GM23338 (cell line): ENCODE results near the gene MYO9A. TPM values are rescaled to one million over a fixed set of nuclear protein-coding genes. Genes with fewer than 3 reads are reported as not detected.

ENCODE experiments used
- ATAC-seq: fragments of 200-7000 bp; cut with Tn5 transposase; 3 replicates; pipeline ENCODE4 v1.9.1; 2020
- DNase-seq: peaks from one replicate; pipeline ENCODE4 v3.0.0-alpha.2; 2015; ENCODE audit warnings: low spot score
- H2AFZ ChIP-seq: fragments of 200-600 bp; sonication (generic); 2 replicates; pipeline ENCODE4 v1.8.0; 2016; ENCODE audit warnings: antibody characterized with exemption, mild to moderate bottlenecking, moderate library complexity
- H3F3A ChIP-seq: fragments of 200-600 bp; sonication (generic); replicated peaks from 2 replicates; pipeline ENCODE4 v1.8.0; 2017; ENCODE audit warnings: antibody characterized with exemption, mixed run types, low read depth
- H3K27ac ChIP-seq: fragments of 200-600 bp; sonication (generic); 2 replicates; pipeline ENCODE4 v1.6.1; 2016; ENCODE audit warnings: low read depth
- H3K27me3 ChIP-seq: fragments of 200-600 bp; sonication (generic); 2 replicates; pipeline ENCODE4 v1.8.0; 2016; ENCODE audit warnings: mild to moderate bottlenecking, mixed run types, moderate library complexity; ENCODE audit not compliant: insufficient read depth
- H3K36me3 ChIP-seq: fragments of 200-600 bp; sonication (generic); 2 replicates; pipeline ENCODE4 v1.8.0; 2016; ENCODE audit warnings: mild to moderate bottlenecking; ENCODE audit not compliant: insufficient read depth
- H3K4me1 ChIP-seq: fragments of 200-600 bp; sonication (generic); 2 replicates; pipeline ENCODE4 v1.8.0; 2016; ENCODE audit warnings: mild to moderate bottlenecking, moderate library complexity; ENCODE audit not compliant: insufficient read depth
- H3K4me2 ChIP-seq: fragments of 200-600 bp; sonication (generic); 2 replicates; pipeline ENCODE4 v1.7.1; 2017; ENCODE audit warnings: mixed run types
- H3K4me3 ChIP-seq: fragments of 200-600 bp; sonication (generic); 2 replicates; pipeline ENCODE4 v1.6.1; 2016; ENCODE audit warnings: mixed run types
- H3K79me2 ChIP-seq: fragments of 200-600 bp; sonication (generic); replicated peaks from 2 replicates; pipeline ENCODE4 v1.8.0; 2017; ENCODE audit warnings: mild to moderate bottlenecking; ENCODE audit not compliant: insufficient read depth
- H3K9me2 ChIP-seq: fragments of 200-600 bp; sonication (generic); 2 replicates; pipeline ENCODE4 v1.8.0; 2017; ENCODE audit not compliant: insufficient read depth
- H4K20me1 ChIP-seq: fragments of 200-600 bp; sonication (generic); replicated peaks from 2 replicates; pipeline ENCODE4 v1.8.0; 2017; ENCODE audit warnings: mild to moderate bottlenecking; ENCODE audit not compliant: insufficient read depth
- H3K27ac Mint-ChIP-seq: 2 replicates; pipeline ENCODE4 v1.8.0; 2020; ENCODE audit warnings: inconsistent platforms, mild to moderate bottlenecking, moderate library complexity, mixed read lengths
- H3K27me3 Mint-ChIP-seq: 3 replicates; pipeline ENCODE4 v1.8.0; 2022; ENCODE audit warnings: low read depth, mild to moderate bottlenecking, moderate library complexity, mixed read lengths, inconsistent platforms; ENCODE audit not compliant: insufficient read depth, poor library complexity
- H3K36me3 Mint-ChIP-seq: 3 replicates; pipeline ENCODE4 v1.8.0; 2021; ENCODE audit warnings: low read depth, mild to moderate bottlenecking, inconsistent platforms, moderate library complexity, mixed read lengths
- H3K4me1 Mint-ChIP-seq: 3 replicates; pipeline ENCODE4 v1.8.0; 2020; ENCODE audit warnings: mild to moderate bottlenecking, inconsistent platforms, mixed read lengths
- H3K4me3 Mint-ChIP-seq: 3 replicates; pipeline ENCODE4 v1.8.0; 2021; ENCODE audit warnings: moderate library complexity, mild to moderate bottlenecking, inconsistent platforms, mixed read lengths
- H3K9me3 Mint-ChIP-seq: 3 replicates; pipeline ENCODE4 v1.8.0; 2020; ENCODE audit warnings: moderate library complexity, mild to moderate bottlenecking, inconsistent platforms, mixed read lengths
- CREB1 ChIP-seq: fragments of 250-450 bp; sonication (Bioruptor Pico); IDR thresholded peaks from 2 replicates; pipeline ENCODE4 v1.5.0; 2020; ENCODE audit warnings: low read depth, mild to moderate bottlenecking, moderate library complexity
- EZH2 ChIP-seq: fragments of 200-600 bp; sonication (generic); IDR thresholded peaks from one replicate; pipeline ENCODE4 v1.8.0; 2017; ENCODE audit warnings: antibody characterized with exemption, mild to moderate bottlenecking, low read depth; ENCODE audit not compliant: unreplicated experiment
- EZH2phosphoT487 ChIP-seq: fragments of 200-600 bp; sonication (generic); IDR thresholded peaks from one replicate; pipeline ENCODE4 v1.8.1; 2018; ENCODE audit warnings: antibody characterized with exemption; ENCODE audit not compliant: unreplicated experiment
- JUNB ChIP-seq: IDR thresholded peaks from one replicate; pipeline ENCODE4 v1.6.1; 2016; ENCODE audit warnings: antibody characterized with exemption; ENCODE audit not compliant: unreplicated experiment
- NANOG ChIP-seq: IDR thresholded peaks from 2 replicates; pipeline ENCODE4 v1.6.1; 2016; ENCODE audit warnings: antibody characterized with exemption, borderline replicate concordance
- POLR2AphosphoS5 ChIP-seq: IDR thresholded peaks from 2 replicates; pipeline ENCODE4 v1.6.1; 2016; ENCODE audit warnings: antibody characterized with exemption, low read depth
- ZNF114 ChIP-seq: fragments of 250-450 bp; sonication (Bioruptor Pico); IDR thresholded peaks from 2 replicates; pipeline ENCODE4 v1.5.0; 2020; ENCODE audit warnings: mild to moderate bottlenecking, moderate library complexity
- ZNF331 ChIP-seq: fragments of 250-450 bp; sonication (Bioruptor Pico); IDR thresholded peaks from 2 replicates; pipeline ENCODE4 v1.5.0; 2020; ENCODE audit warnings: low read depth, mild to moderate bottlenecking, moderate library complexity
- polyA plus RNA-seq: library from polyadenylated mRNA; unstranded; fragments of >200 nt; fragmentation: Nextera tagmentation; extraction: Ambion mirVana; gene quantifications from 2 replicates; pipeline ENCODE4 v1.2.1, GENCODE V29; 2016
- total RNA-seq: library from RNA; depleted of rRNA; stranded (reverse); fragments of >200 nt; shearing (Covaris generic); gene quantifications from 2 replicates; pipeline ENCODE4 v1.2.3, GENCODE V29; 2014
- TF ChIP-seq, protein P1 (sequence below), 2 experiments: fragments of 200-600 bp in 1 of 2; sonication (generic) in 1 of 2; conservative IDR thresholded peaks; 2 replicates each; pipeline versions ENCODE4 v1.5.1 to v1.6.1; 2016 to 2017; ENCODE audit warnings: antibody characterized with exemption in 2 of 2, low read depth in 2 of 2, mild to moderate bottlenecking in 2 of 2, moderate library complexity in 1 of 2
- TF ChIP-seq, protein P2 (sequence below): IDR thresholded peaks from 2 replicates; pipeline ENCODE4 v1.6.1; 2016; ENCODE audit warnings: antibody characterized with exemption
- TF ChIP-seq, protein P3 (sequence below): fragments of 250-450 bp; sonication (Bioruptor Pico); IDR thresholded peaks from 2 replicates; pipeline ENCODE4 v1.5.0; 2020; ENCODE audit warnings: mild to moderate bottlenecking, moderate library complexity

Gene MYO9A
- total and polyA plus RNA-seq, 2 experiments from 2014 or later = 11.6 to 32.8 TPM

DNA sequence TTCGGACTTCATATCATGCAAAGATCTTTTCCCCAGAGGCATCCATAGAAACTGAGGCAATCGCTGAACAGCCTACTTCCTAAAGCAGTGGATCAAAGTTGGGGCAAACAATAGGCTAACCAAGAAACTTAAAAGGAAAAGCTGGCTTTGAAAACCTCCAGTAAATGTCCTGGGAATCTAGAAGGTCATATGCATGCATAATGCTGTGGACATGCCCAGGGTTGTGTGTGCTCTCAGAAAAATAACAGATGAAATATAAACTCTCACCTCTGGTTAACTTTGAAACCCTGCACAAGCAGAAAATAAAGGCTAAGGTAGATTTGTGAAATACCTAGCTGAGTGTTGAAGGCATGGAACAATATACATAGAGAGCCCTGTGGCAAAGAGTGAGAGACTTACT, 96.3 kb downstream of the MYO9A start:
- Mint-ChIP-seq H3K4me3 (no peak overlapping the region), H3K9me3 (no peaks in the 10 kb centered on the region), H3K27me3 (no peaks in the 10 kb centered on the region), H3K27ac (peak overlapping the region; percentile 31; the same call in 1 of the 2 replicates), H3K36me3 (peaks cover 4% of the 10 kb centered on the region; the same call in 2 of the 3 replicates), H3K4me1 (no peaks in the 10 kb centered on the region)
- Histone ChIP-seq H3F3A (no peaks in the 10 kb centered on the region), H2AFZ (no peak overlapping the region), H3K4me3 (no peak overlapping the region), H3K36me3 (no peaks in the 10 kb centered on the region), H3K27ac (no peak overlapping the region), H3K79me2 (no peaks in the 10 kb centered on the region), H3K4me1 (no peaks in the 10 kb centered on the region), H4K20me1 (no peaks in the 10 kb centered on the region), H3K9me2 (no peaks in the 10 kb centered on the region), H3K4me2 (no peak overlapping the region), H3K27me3 (no peaks in the 10 kb centered on the region)
- TF ChIP-seq NANOG (no peak), POLR2AphosphoS5 (no peak), JUNB (no peak), ZNF331 (no peak), EZH2 (no peak), ZNF114 (CRISPR knock-in tag) (no peak), EZH2phosphoT487 (no peak), CREB1 (CRISPR knock-in tag) (no peak)
- TF ChIP-seq, protein P1, sequence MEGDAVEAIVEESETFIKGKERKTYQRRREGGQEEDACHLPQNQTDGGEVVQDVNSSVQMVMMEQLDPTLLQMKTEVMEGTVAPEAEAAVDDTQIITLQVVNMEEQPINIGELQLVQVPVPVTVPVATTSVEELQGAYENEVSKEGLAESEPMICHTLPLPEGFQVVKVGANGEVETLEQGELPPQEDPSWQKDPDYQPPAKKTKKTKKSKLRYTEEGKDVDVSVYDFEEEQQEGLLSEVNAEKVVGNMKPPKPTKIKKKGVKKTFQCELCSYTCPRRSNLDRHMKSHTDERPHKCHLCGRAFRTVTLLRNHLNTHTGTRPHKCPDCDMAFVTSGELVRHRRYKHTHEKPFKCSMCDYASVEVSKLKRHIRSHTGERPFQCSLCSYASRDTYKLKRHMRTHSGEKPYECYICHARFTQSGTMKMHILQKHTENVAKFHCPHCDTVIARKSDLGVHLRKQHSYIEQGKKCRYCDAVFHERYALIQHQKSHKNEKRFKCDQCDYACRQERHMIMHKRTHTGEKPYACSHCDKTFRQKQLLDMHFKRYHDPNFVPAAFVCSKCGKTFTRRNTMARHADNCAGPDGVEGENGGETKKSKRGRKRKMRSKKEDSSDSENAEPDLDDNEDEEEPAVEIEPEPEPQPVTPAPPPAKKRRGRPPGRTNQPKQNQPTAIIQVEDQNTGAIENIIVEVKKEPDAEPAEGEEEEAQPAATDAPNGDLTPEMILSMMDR (conservative IDR thresholded peaks at IDR 0.05; ENCODE audit: low read depth in 2 of 2) = no peak
- TF ChIP-seq, protein P2, sequence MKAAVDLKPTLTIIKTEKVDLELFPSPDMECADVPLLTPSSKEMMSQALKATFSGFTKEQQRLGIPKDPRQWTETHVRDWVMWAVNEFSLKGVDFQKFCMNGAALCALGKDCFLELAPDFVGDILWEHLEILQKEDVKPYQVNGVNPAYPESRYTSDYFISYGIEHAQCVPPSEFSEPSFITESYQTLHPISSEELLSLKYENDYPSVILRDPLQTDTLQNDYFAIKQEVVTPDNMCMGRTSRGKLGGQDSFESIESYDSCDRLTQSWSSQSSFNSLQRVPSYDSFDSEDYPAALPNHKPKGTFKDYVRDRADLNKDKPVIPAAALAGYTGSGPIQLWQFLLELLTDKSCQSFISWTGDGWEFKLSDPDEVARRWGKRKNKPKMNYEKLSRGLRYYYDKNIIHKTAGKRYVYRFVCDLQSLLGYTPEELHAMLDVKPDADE = no peak
- TF ChIP-seq, protein P3, sequence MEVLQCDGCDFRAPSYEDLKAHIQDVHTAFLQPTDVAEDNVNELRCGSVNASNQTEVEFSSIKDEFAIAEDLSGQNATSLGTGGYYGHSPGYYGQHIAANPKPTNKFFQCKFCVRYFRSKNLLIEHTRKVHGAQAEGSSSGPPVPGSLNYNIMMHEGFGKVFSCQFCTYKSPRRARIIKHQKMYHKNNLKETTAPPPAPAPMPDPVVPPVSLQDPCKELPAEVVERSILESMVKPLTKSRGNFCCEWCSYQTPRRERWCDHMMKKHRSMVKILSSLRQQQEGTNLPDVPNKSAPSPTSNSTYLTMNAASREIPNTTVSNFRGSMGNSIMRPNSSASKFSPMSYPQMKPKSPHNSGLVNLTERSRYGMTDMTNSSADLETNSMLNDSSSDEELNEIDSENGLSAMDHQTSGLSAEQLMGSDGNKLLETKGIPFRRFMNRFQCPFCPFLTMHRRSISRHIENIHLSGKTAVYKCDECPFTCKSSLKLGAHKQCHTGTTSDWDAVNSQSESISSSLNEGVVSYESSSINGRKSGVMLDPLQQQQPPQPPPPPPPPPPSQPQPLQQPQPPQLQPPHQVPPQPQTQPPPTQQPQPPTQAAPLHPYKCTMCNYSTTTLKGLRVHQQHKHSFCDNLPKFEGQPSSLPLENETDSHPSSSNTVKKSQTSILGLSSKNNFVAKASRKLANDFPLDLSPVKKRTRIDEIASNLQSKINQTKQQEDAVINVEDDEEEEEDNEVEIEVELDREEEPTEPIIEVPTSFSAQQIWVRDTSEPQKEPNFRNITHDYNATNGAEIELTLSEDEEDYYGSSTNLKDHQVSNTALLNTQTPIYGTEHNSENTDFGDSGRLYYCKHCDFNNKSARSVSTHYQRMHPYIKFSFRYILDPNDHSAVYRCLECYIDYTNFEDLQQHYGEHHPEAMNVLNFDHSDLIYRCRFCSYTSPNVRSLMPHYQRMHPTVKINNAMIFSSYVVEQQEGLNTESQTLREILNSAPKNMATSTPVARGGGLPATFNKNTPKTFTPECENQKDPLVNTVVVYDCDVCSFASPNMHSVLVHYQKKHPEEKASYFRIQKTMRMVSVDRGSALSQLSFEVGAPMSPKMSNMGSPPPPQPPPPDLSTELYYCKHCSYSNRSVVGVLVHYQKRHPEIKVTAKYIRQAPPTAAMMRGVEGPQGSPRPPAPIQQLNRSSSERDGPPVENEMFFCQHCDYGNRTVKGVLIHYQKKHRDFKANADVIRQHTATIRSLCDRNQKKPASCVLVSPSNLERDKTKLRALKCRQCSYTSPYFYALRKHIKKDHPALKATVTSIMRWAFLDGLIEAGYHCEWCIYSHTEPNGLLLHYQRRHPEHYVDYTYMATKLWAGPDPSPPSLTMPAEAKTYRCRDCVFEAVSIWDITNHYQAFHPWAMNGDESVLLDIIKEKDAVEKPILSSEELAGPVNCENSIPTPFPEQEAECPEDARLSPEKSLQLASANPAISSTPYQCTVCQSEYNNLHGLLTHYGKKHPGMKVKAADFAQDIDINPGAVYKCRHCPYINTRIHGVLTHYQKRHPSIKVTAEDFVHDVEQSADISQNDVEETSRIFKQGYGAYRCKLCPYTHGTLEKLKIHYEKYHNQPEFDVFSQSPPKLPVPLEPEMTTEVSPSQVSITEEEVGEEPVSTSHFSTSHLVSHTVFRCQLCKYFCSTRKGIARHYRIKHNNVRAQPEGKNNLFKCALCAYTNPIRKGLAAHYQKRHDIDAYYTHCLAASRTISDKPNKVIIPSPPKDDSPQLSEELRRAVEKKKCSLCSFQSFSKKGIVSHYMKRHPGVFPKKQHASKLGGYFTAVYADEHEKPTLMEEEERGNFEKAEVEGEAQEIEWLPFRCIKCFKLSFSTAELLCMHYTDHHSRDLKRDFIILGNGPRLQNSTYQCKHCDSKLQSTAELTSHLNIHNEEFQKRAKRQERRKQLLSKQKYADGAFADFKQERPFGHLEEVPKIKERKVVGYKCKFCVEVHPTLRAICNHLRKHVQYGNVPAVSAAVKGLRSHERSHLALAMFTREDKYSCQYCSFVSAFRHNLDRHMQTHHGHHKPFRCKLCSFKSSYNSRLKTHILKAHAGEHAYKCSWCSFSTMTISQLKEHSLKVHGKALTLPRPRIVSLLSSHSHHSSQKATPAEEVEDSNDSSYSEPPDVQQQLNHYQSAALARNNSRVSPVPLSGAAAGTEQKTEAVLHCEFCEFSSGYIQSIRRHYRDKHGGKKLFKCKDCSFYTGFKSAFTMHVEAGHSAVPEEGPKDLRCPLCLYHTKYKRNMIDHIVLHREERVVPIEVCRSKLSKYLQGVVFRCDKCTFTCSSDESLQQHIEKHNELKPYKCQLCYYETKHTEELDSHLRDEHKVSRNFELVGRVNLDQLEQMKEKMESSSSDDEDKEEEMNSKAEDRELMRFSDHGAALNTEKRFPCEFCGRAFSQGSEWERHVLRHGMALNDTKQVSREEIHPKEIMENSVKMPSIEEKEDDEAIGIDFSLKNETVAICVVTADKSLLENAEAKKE (CRISPR knock-in tag) = no peak
- DNase-seq (no peak), ATAC-seq (no peak)
